ENCODE data around the gene WFIKKN1. TPM values are rescaled to one million over a fixed set of nuclear protein-coding genes. Genes with fewer than 3 reads are reported as not detected.
A peak's percentile ranks its signal among the peaks of the same experiment; 100 is the strongest.

WFIKKN1 gene
- total RNA-seq, 4 donors from 2014 or later: 2.5 to 6.2 (median 3.8) TPM

GRCh38 chr16:648781-649589, 18.2 kb downstream of the WFIKKN1 start, which contains the start of gene WDR90:
Gene WDR90, plus strand, starts transcription at chr16:649365. Its CDS starts 52 bp downstream, at chr16:649417.
- Histone ChIP-seq H3K36me3 (peaks cover 0 to 6% (median 0%) of the 10 kb centered on the region in 3 donors), H3K27ac (peak within 1 kb of the TSS; percentile 90 to 98 (median 95)), H3K9me3 (no peaks in the 10 kb centered on the region), H3K27me3 (no peaks in the 10 kb centered on the region), H3K4me1 (peaks cover 0 to 60% (median 17%) of the 10 kb centered on the region in 4 donors), H3K4me3 (peak within 1 kb of the TSS; percentile 65 to 80 (median 76))
- DNase-seq: peak; percentile 92 to 98 (median 97)
- no peak for TF ChIP-seq CTCF (IDR thresholded peaks at IDR 0.05)
- peak; percentile 57 to 83 for TF ChIP-seq POLR2A (IDR thresholded peaks at IDR 0.05)

- peak overlapping the region in 3 of 4 donors; percentile 90 to 95 (median 95) for H3K27ac ChIP-seq
- H3K4me1 ChIP-seq: peaks cover 0 to 53% (median 17%) of the 10 kb centered on the region in 4 donors
- H3K4me3 ChIP-seq: peak overlapping the region; percentile 65 to 80 (median 76)
- no peaks in the 10 kb centered on the region for H3K9me3 ChIP-seq
- TF ChIP-seq POLR2A (IDR thresholded peaks at IDR 0.05) (no peak), CTCF (IDR thresholded peaks at IDR 0.05) (no peak)
- H3K36me3 ChIP-seq: peaks cover 0 to 6% (median 0%) of the 10 kb centered on the region in 3 donors
- no peaks in the 10 kb centered on the region for H3K27me3 ChIP-seq
- DNase-seq: no peak
These were observed 18.8 kb downstream of the WFIKKN1 start for GRCh38 chr16:649631-650030.

DNA sequence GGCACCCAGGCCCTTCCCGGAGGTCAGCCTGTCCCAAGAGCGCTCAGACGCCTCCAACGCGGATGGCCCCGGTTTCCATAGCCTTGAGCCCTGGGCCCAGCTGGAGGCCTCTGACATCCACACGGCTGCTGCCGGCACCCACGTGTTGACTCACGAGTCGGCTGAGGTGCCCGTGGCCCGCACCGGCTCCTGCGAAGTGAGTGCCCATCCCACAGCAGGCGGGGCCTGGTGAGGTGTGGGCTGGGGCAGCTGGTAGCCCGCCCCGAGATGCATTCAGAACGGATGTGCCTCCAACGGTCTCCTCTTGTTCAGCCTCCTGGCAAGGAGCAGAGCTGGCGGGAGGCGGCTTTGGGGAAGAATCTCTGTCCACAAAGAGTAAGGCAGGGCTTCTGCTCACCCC, 21.1 kb downstream of the WFIKKN1 start:
- no peak overlapping the region for H3K27ac ChIP-seq
- TF ChIP-seq POLR2A (IDR thresholded peaks at IDR 0.05): no peak
- H3K4me1 ChIP-seq: peaks cover 0 to 33% (median 17%) of the 10 kb centered on the region in 4 donors
- H3K9me3 ChIP-seq: no peaks in the 10 kb centered on the region
- no peaks in the 10 kb centered on the region for H3K27me3 ChIP-seq
- no peak for DNase-seq
- peaks cover 0 to 6% (median 0%) of the 10 kb centered on the region in 3 donors for H3K36me3 ChIP-seq
- H3K4me3 ChIP-seq: no peak overlapping the region

GRCh38 chr16:652454-653305, 21.9 kb downstream of the WFIKKN1 start:
- DNase-seq: no peak
- TF ChIP-seq CTCF (IDR thresholded peaks at IDR 0.05) (no peak), POLR2A (IDR thresholded peaks at IDR 0.05) (no peak)
- Histone ChIP-seq H3K4me3 (no peak overlapping the region), H3K27ac (no peak overlapping the region), H3K9me3 (no peaks in the 10 kb centered on the region), H3K4me1 (peaks cover 0 to 25% (median 12%) of the 10 kb centered on the region in 4 donors), H3K36me3 (peaks cover 0 to 10% (median 0%) of the 10 kb centered on the region in 3 donors), H3K27me3 (no peaks in the 10 kb centered on the region)

GRCh38 chr16:654034-654433, 23.2 kb downstream of the WFIKKN1 start:
- Histone ChIP-seq H3K36me3 (peaks cover 0 to 17% (median 0%) of the 10 kb centered on the region in 3 donors), H3K27ac (no peak overlapping the region), H3K9me3 (no peaks in the 10 kb centered on the region), H3K4me3 (no peak overlapping the region), H3K27me3 (no peaks in the 10 kb centered on the region), H3K4me1 (peaks cover 0 to 16% (median 5%) of the 10 kb centered on the region in 4 donors)
- no peak for TF ChIP-seq POLR2A (IDR thresholded peaks at IDR 0.05)
- TF ChIP-seq CTCF (IDR thresholded peaks at IDR 0.05): no peak
- no peak for DNase-seq
